Heart right ventricle (tissue), 16 donors: Measurements from ENCODE around the gene KCTD3. TPM values are rescaled to one million over a fixed set of nuclear protein-coding genes. Genes with fewer than 3 reads are reported as not detected.
A peak's percentile ranks its signal among the peaks of the same experiment; 100 is the strongest.

Source experiments
- ATAC-seq, 8 donors: fragments of 200-7000 bp; cut with Tn5 transposase; one replicate each; pipeline ENCODE4 v1.9.1; 2020; ENCODE audit warnings: mild to moderate bottlenecking in 8 of 8, moderate library complexity in 8 of 8, moderate number of reproducible peaks in 1 of 8
- DNase-seq, 2 donors: peaks; one replicate each; pipeline ENCODE4 v3.0.0-alpha.2; 2020
- H3K27ac ChIP-seq, 10 donors: fragments of 200-600 bp; sonication (generic) in 2 of 10; one replicate each; pipeline versions ENCODE4 v1.5.0 to v1.8.0; 2020 to 2022; ENCODE audit warnings: mild to moderate bottlenecking in 3 of 10
- H3K27me3 ChIP-seq, 7 donors: fragments of 200-600 bp; one replicate each; pipeline ENCODE4 v1.8.0; 2021 to 2022; ENCODE audit warnings: mild to moderate bottlenecking in 2 of 7
- H3K36me3 ChIP-seq, 9 donors: fragments of 200-600 bp; sonication (generic) in 1 of 9; one replicate each; pipeline versions ENCODE4 v1.5.0 to v1.8.0; 2020 to 2022; ENCODE audit warnings: mild to moderate bottlenecking in 2 of 9
- H3K4me1 ChIP-seq, 9 donors: fragments of 200-600 bp; sonication (generic) in 1 of 9; one replicate each; pipeline versions ENCODE4 v1.5.0 to v1.8.0; 2020 to 2022; ENCODE audit warnings: mild to moderate bottlenecking in 4 of 9
- H3K4me3 ChIP-seq, 10 donors: fragments of 200-600 bp; sonication (generic) in 2 of 10; one replicate each; pipeline versions ENCODE4 v1.5.0 to v1.8.0; 2020 to 2022; ENCODE audit warnings: mild to moderate bottlenecking in 7 of 10, moderate library complexity in 2 of 10
- H3K9me3 ChIP-seq, 11 donors: fragments of 200-600 bp in 10 of 11; sonication (generic) in 2 of 11; one replicate each; pipeline versions ENCODE4 v1.5.0 to v1.8.0; 2013 to 2022; ENCODE audit warnings: mild to moderate bottlenecking in 2 of 11, control low read depth in 1 of 11, moderate library complexity in 1 of 11
- CTCF ChIP-seq, 9 donors: fragments of 200-600 bp; sonication (generic) in 2 of 9; IDR thresholded peaks; one replicate each; pipeline versions ENCODE4 v1.5.0 to v1.8.0; 2021 to 2022; ENCODE audit warnings: antibody characterized with exemption in 9 of 9, mild to moderate bottlenecking in 5 of 9, moderate library complexity in 1 of 9
- WGBS, 2 donors: extraction: QIAGEN DNeasy Blood & Tissue Kit; methylation state at CpG; one replicate each; pipeline ENCODE4 v1.1.7; 2013; ENCODE audit warnings: inconsistent platforms in 1 of 2; 5-methylcytosine and 5-hydroxymethylcytosine counted together
- intact Hi-C, 10 donors: fragments of 100-400 bp; cut with DNase I; formaldehyde crosslinking; loops; one replicate each; pipeline versions ENCODE4 v1.11.1 to v1.14.2; 2022
- polyA plus RNA-seq, 2 donors: library from polyadenylated mRNA; stranded (reverse); fragments of 200-250 nt; gene quantifications; one replicate each; pipeline ENCODE4 v1.2.3, GENCODE V29; 2013
- total RNA-seq, 10 donors: library from RNA; stranded (reverse); fragmentation: NEBNext Ultra II Directional in 3 of 10; extraction: Animal tissue kit (Norgen Biotek cat#: 25700) in 3 of 10; gene quantifications; one replicate each; pipeline versions ENCODE4 v1.2.1 to v1.2.4, GENCODE V29; 2021 to 2023
- donor health status: Arrhythmogenic right ventricular cardiomyopathy.
- donor health status: ischemic (EF 13 %, LVEDD 7.1; RV severe dilation, severe dysfunction).
- donor health status: healthy with polysubstance abuse.
- donor health status: DM: no; HTN: yes; CAD: no.
- donor health status: DM: no; HTN: no; CAD: no.
- donor health status: ischemic (EF 25% LVEDD 6.9; RV normal size, moderate dysfunction).
- donor health status: ischemic (EF 25% LVEDD 5.7; RV mildly dilated, moderate dysfunction).
- donor health status: healthy.
- donor health status: DM: yes; HTN: yes; CAD: no.
- donor health status: Ischemic cardiomyopathy.
- donor health status: ischemic (EF 35%, LVEDD 5.7; RV mildly dilated, moderate dysfunction).
- donor health status: nonischemic (EF 11% LVEDD 7.7; RV severe dilation, severe dysfunction).
- donor health status: DM: yes; HTN: yes; CAD: no.
- donor health status: PGD.
- donor health status: ischemic (EF 29% LVEDD 5.4; RV normal size, mild dysfunction).
- donor health status: nonischemic (EF 23%, LVEDD 6.1; RV moderate dilation, normal function).

The KCTD3 gene
- total and polyA plus RNA-seq, 12 donors, result 10.4 to 34.7 (median 16.6) TPM

- H3K4me3 ChIP-seq, result peak overlapping the region; percentile 52 to 93 (median 82)
- intact Hi-C loops, result loop anchor here in 2 of 10 donors (5.0 kb wide), 2 partner anchors 35 to 40 kb away; no protein-coding TSS in a partner anchor
- no peaks in the 10 kb centered on the region for H3K27me3 ChIP-seq
- ATAC-seq, result peak; percentile 59 to 89 (median 72)
- H3K9me3 ChIP-seq, result no peaks in the 10 kb centered on the region
- H3K27ac ChIP-seq, result peak overlapping the region; percentile 89 to 93 (median 91)
- H3K36me3 ChIP-seq, result no peaks in the 10 kb centered on the region
- peak; percentile 24 to 50 for DNase-seq
- no peak for TF ChIP-seq CTCF (IDR thresholded peaks at IDR 0.05)
- 0 to 1% methylated on average over 53 to 63 of the region's 63 CpGs for WGBS, 2 donors
- H3K4me1 ChIP-seq, result peaks cover 0 to 51% (median 40%) of the 10 kb centered on the region in 9 donors
Measured at GRCh38 chr1:215567491-215568298, 591 bp downstream of the KCTD3 start.

GRCh38 chr1:215568299-215568692, 1.2 kb downstream of the KCTD3 start:
- WGBS, 2 donors, result 0% methylated on average over 4 to 5 of the region's 5 CpGs
- no peak for TF ChIP-seq CTCF (IDR thresholded peaks at IDR 0.05)
- peak in 4 of 8 donors; percentile 25 to 62 (median 38) for ATAC-seq
- intact Hi-C loops, result loop anchor here in 2 of 10 donors (5.0 kb wide), 2 partner anchors 34 to 39 kb away; no protein-coding TSS in a partner anchor
- Histone ChIP-seq H3K27ac (peak overlapping the region; percentile 89 to 93 (median 91)), H3K9me3 (no peaks in the 10 kb centered on the region), H3K4me1 (peaks cover 0 to 57% (median 42%) of the 10 kb centered on the region in 9 donors), H3K36me3 (no peaks in the 10 kb centered on the region), H3K4me3 (peak overlapping the region; percentile 52 to 93 (median 82)), H3K27me3 (no peaks in the 10 kb centered on the region)
- no peak for DNase-seq

- intact Hi-C loops, result loop anchor here in 2 of 10 donors (5.0 kb wide), 2 partner anchors 32 to 37 kb away; no protein-coding TSS in a partner anchor
- Histone ChIP-seq H3K27ac (no peak overlapping the region), H3K9me3 (no peaks in the 10 kb centered on the region), H3K4me1 (peaks cover 0 to 58% (median 42%) of the 10 kb centered on the region in 9 donors), H3K36me3 (peaks cover 0 to 12% (median 0%) of the 10 kb centered on the region in 9 donors), H3K4me3 (no peak overlapping the region), H3K27me3 (no peaks in the 10 kb centered on the region)
- no peak for TF ChIP-seq CTCF (IDR thresholded peaks at IDR 0.05)
- WGBS, 2 donors, result 53 to 57% methylated on average over 3 of the region's 3 CpGs
- no peak for ATAC-seq
- no peak for DNase-seq
Measured at GRCh38 chr1:215569986-215570824, 3.1 kb downstream of the KCTD3 start.

GRCh38 chr1:215581896-215582295, 14.8 kb downstream of the KCTD3 start:
- Histone ChIP-seq H3K27me3 (no peaks in the 10 kb centered on the region), H3K9me3 (peaks cover 0 to 8% (median 0%) of the 10 kb centered on the region in 11 donors), H3K27ac (no peak overlapping the region), H3K4me3 (no peak overlapping the region), H3K36me3 (peaks cover 0 to 90% (median 34%) of the 10 kb centered on the region in 9 donors), H3K4me1 (peaks cover 0 to 8% (median 3%) of the 10 kb centered on the region in 9 donors)
- TF ChIP-seq CTCF (IDR thresholded peaks at IDR 0.05), result no peak
- DNase-seq (no peak), ATAC-seq (no peak)
- 91 to 100% methylated on average over 2 of the region's 2 CpGs for WGBS, 2 donors
- intact Hi-C loops, result no loop called here
